Vagina (tissue), 2 donors: Measurements from ENCODE around the gene FGF14.

Experiments
- POLR2A ChIP-seq, 2 donors: fragments of 450-650 bp; IDR thresholded peaks; one replicate each; pipeline ENCODE4 v1.6.1; 2017; ENCODE audit warnings: antibody characterized with exemption in 2 of 2, mild to moderate bottlenecking in 2 of 2, moderate library complexity in 2 of 2
- POLR2AphosphoS5 ChIP-seq, 2 donors: sonication (generic); formaldehyde crosslinking; IDR thresholded peaks; one replicate each; pipeline ENCODE4 v1.9.0; 2017; ENCODE audit warnings: antibody characterized with exemption in 2 of 2, mild to moderate bottlenecking in 2 of 2, low read depth in 1 of 2; ENCODE audit not compliant: insufficient read depth in 1 of 2
- TF ChIP-seq, protein P1 (sequence below), 3 experiments: fragments of 450-650 bp in 2 of 3; fragments of 200-600 bp in 1 of 3; sonication (generic) in 1 of 3; IDR thresholded peaks; one replicate each; pipeline ENCODE4 v1.5.1; 2017 to 2019; ENCODE audit warnings: antibody characterized with exemption in 3 of 3, mild to moderate bottlenecking in 2 of 3, moderate library complexity in 2 of 3

DNA sequence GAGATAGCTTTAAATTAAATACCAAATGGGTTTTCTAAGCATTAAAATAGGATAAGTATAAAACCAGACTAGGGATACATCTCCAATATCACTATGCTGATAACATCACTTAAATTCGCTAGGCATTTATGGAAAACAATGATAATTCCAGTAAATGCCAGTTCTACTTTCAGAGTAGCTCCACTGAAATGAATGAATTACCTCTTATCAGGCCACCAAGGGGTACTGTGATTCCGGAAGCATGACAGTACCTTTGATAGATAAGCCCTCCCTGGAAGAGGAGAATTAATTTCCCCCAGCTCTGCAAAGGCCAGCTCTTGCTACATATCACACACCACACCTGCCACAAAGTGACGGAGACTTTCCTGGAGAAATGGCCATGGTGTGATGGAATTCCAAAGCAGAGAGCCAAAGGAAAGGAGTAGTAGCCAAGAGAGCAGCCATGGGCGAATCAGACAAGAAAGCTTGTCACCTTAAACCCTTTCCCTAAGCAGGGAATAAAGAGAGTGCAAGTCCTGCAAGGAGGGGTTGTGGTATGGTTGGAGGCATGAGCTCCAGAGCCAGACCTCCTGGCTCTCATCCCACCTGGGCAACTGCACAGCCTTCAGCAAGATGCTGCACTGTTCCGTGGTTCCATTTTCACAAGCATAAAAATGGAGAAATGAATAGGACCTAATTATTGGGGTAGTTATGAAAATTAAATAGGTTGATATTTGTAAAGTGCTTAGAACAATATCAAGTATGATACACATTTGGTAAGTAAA, 423.1 kb downstream of the FGF14 start:
- TF ChIP-seq, protein P1, sequence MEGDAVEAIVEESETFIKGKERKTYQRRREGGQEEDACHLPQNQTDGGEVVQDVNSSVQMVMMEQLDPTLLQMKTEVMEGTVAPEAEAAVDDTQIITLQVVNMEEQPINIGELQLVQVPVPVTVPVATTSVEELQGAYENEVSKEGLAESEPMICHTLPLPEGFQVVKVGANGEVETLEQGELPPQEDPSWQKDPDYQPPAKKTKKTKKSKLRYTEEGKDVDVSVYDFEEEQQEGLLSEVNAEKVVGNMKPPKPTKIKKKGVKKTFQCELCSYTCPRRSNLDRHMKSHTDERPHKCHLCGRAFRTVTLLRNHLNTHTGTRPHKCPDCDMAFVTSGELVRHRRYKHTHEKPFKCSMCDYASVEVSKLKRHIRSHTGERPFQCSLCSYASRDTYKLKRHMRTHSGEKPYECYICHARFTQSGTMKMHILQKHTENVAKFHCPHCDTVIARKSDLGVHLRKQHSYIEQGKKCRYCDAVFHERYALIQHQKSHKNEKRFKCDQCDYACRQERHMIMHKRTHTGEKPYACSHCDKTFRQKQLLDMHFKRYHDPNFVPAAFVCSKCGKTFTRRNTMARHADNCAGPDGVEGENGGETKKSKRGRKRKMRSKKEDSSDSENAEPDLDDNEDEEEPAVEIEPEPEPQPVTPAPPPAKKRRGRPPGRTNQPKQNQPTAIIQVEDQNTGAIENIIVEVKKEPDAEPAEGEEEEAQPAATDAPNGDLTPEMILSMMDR (IDR thresholded peaks at IDR 0.05), result no peak
- TF ChIP-seq POLR2AphosphoS5 (IDR thresholded peaks at IDR 0.05; ENCODE audit: insufficient read depth in 1 of 2, low read depth in 1 of 2), result no peak
- TF ChIP-seq POLR2A (IDR thresholded peaks at IDR 0.05), result no peak
